K562 (cell line): ENCODE results near the gene SYT3. TPM values are rescaled to one million over a fixed set of nuclear protein-coding genes. Genes with fewer than 3 reads are reported as not detected.

Experiments
- ETV5 ChIP-seq: sonication (generic); formaldehyde crosslinking; IDR thresholded peaks from 2 replicates; pipeline ENCODE4 v1.4.0; 2020; ENCODE audit warnings: low read depth, mild to moderate bottlenecking, missing genetic modification reagents
- FOXJ2 ChIP-seq: fragments of 200-800 bp; sonication (Bioruptor generic); IDR thresholded peaks from 2 replicates; pipeline ENCODE4 v1.6.1; 2016; ENCODE audit warnings: missing genetic modification characterization, missing compliant biosample characterization
- NCOA6 ChIP-seq: fragments of 450-650 bp; IDR thresholded peaks from 2 replicates; pipeline ENCODE4 v1.6.1; 2017; ENCODE audit warnings: mild to moderate bottlenecking
- NR4A1 ChIP-seq, 2 experiments: fragments of 250-450 bp in 1 of 2; fragments of 450-650 bp in 1 of 2; sonication (Bioruptor Pico) in 1 of 2; IDR thresholded peaks; 2 replicates each; pipeline versions ENCODE4 v1.4.0 to v1.6.1; 2016 to 2020; ENCODE audit warnings: mild to moderate bottlenecking in 2 of 2, missing compliant biosample characterization in 1 of 2, missing genetic modification characterization in 1 of 2, moderate library complexity in 1 of 2
- PURB ChIP-seq: sonication (generic); formaldehyde crosslinking; IDR thresholded peaks from 2 replicates; pipeline ENCODE4 v1.9.0; 2021; ENCODE audit warnings: low read depth, mild to moderate bottlenecking, missing genetic modification reagents
- RAD21 ChIP-seq, 2 experiments: fragments of 250-450 bp in 1 of 2; fragments of 450-650 bp in 1 of 2; sonication (Bioruptor Pico) in 1 of 2; formaldehyde crosslinking in 1 of 2; IDR thresholded peaks in 1 of 2; conservative IDR thresholded peaks in 1 of 2; 2 replicates each; pipeline versions ENCODE4 v1.4.0 to v1.8.0; 2020 to 2022; ENCODE audit warnings: mild to moderate bottlenecking in 2 of 2, moderate library complexity in 1 of 2
- SRSF7 ChIP-seq: fragments of 200-400 bp; formaldehyde crosslinking; optimal IDR thresholded peaks from 2 replicates; pipeline ENCODE3; 2017; ENCODE audit warnings: mild to moderate bottlenecking, low read depth, low read length
- TAF9B ChIP-seq: fragments of 450-650 bp; IDR thresholded peaks from 2 replicates; pipeline ENCODE4 v1.6.1; 2018; ENCODE audit warnings: mild to moderate bottlenecking; ENCODE audit not compliant: partially characterized antibody
- TCF7L2 ChIP-seq: fragments of 150-350 bp; IDR thresholded peaks from 2 replicates; pipeline ENCODE4 v1.6.1; 2016; ENCODE audit warnings: low read depth, mild to moderate bottlenecking, low read length, moderate library complexity
- ZNF707 ChIP-seq: fragments of 250-450 bp; sonication (Bioruptor Pico); conservative IDR thresholded peaks from 2 replicates; pipeline ENCODE4 v1.8.0; 2022; ENCODE audit warnings: inconsistent platforms, mild to moderate bottlenecking, moderate library complexity
- ZNF766 ChIP-seq: fragments of 200-800 bp; sonication (Bioruptor generic); conservative IDR thresholded peaks from 2 replicates; pipeline ENCODE4 v1.6.1; 2016; ENCODE audit warnings: missing genetic modification characterization, missing compliant biosample characterization
- polyA plus RNA-seq, 8 experiments: library from polyadenylated mRNA; depleted of rRNA in 4 of 8; stranded (reverse) in 5 of 8; unstranded in 3 of 8; fragments of >200 nt; fragmentation: Nextera tagmentation in 2 of 8; fragmentation: Illumina TruSeq in 1 of 8; extraction: Ambion mirVana in 2 of 8; extraction: Trizol in 1 of 8; gene quantifications; 2 replicates each; pipeline versions ENCODE4 v1.2.1 to v1.2.3, GENCODE V29; 2011 to 2014; ENCODE audit warnings: inconsistent platforms in 1 of 8, missing spikeins in 1 of 8
- total RNA-seq, 7 experiments: library from RNA; depleted of rRNA in 6 of 7; stranded (reverse); fragments of >200 nt in 6 of 7; fragmentation: Illumina TruSeq in 2 of 7; extraction: Trizol in 2 of 7; gene quantifications; 2 replicates each; pipeline versions ENCODE4 v1.2.1 to v1.2.3, GENCODE V29; 2011 to 2021; ENCODE audit warnings: low replicate concordance in 1 of 7
- TF ChIP-seq, protein P1 (sequence below), 2 experiments: fragments of 450-650 bp; IDR thresholded peaks; 2 replicates each; pipeline ENCODE4 v1.6.1; 2016; ENCODE audit warnings: mild to moderate bottlenecking in 2 of 2, borderline replicate concordance in 1 of 2, low read depth in 1 of 2, moderate library complexity in 1 of 2
- TF ChIP-seq, protein P2 (sequence below): fragments of 250-450 bp; sonication (Bioruptor Pico); IDR thresholded peaks from 2 replicates; pipeline ENCODE4 v1.6.1; 2021; ENCODE audit warnings: mild to moderate bottlenecking
- TF ChIP-seq, protein P3 (sequence below): fragments of 450-650 bp; formaldehyde crosslinking; IDR thresholded peaks from 2 replicates; pipeline ENCODE4 v1.4.0; 2022; ENCODE audit warnings: missing genetic modification characterization
- TF ChIP-seq, protein P4 (sequence below): fragments of 450-650 bp; IDR thresholded peaks from 2 replicates; pipeline ENCODE4 v1.6.1; 2016; ENCODE audit warnings: missing biosample characterization, missing genetic modification characterization

SYT3 gene
- total and polyA plus RNA-seq, 9 of the 15 experiments (the other 6 are each of a cell fraction or from before 2014, with no cell fraction given): 0.36 to 2.0 (median 0.54) TPM; not detected in 2

DNA sequence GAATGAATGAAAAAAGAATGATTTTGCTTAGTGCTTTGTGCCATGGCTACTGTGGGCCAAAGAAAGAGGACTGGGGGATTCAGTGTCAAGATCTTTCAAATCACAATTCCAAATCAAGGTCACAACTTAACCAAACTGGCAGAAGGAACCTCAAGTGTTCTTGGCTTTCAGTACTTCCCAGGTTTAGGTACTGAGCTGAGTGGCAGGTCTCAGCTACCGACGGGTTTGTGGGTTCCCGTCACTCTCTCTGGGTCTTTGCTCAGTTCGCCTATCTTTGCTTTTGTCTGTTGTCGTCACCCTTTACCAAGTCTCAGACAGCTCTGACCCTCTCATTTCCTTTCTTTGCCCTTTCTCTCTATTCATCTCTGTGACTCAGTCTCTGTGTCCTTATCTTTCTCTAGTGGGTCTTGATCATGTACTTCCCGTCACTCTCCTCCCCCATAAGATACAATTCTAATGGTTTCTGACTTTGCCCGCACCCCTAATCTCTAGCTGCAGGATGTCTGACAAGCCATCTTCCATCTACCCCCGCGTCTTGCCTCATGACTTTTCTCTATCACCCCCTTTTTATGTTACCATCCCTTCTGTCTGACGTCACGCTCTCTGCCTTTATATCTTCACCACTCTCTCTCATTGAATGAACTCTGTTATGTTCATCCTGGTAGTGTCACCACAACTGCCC lies 38.1 kb downstream of the SYT3 start (continued):
- TF ChIP-seq, protein P1, sequence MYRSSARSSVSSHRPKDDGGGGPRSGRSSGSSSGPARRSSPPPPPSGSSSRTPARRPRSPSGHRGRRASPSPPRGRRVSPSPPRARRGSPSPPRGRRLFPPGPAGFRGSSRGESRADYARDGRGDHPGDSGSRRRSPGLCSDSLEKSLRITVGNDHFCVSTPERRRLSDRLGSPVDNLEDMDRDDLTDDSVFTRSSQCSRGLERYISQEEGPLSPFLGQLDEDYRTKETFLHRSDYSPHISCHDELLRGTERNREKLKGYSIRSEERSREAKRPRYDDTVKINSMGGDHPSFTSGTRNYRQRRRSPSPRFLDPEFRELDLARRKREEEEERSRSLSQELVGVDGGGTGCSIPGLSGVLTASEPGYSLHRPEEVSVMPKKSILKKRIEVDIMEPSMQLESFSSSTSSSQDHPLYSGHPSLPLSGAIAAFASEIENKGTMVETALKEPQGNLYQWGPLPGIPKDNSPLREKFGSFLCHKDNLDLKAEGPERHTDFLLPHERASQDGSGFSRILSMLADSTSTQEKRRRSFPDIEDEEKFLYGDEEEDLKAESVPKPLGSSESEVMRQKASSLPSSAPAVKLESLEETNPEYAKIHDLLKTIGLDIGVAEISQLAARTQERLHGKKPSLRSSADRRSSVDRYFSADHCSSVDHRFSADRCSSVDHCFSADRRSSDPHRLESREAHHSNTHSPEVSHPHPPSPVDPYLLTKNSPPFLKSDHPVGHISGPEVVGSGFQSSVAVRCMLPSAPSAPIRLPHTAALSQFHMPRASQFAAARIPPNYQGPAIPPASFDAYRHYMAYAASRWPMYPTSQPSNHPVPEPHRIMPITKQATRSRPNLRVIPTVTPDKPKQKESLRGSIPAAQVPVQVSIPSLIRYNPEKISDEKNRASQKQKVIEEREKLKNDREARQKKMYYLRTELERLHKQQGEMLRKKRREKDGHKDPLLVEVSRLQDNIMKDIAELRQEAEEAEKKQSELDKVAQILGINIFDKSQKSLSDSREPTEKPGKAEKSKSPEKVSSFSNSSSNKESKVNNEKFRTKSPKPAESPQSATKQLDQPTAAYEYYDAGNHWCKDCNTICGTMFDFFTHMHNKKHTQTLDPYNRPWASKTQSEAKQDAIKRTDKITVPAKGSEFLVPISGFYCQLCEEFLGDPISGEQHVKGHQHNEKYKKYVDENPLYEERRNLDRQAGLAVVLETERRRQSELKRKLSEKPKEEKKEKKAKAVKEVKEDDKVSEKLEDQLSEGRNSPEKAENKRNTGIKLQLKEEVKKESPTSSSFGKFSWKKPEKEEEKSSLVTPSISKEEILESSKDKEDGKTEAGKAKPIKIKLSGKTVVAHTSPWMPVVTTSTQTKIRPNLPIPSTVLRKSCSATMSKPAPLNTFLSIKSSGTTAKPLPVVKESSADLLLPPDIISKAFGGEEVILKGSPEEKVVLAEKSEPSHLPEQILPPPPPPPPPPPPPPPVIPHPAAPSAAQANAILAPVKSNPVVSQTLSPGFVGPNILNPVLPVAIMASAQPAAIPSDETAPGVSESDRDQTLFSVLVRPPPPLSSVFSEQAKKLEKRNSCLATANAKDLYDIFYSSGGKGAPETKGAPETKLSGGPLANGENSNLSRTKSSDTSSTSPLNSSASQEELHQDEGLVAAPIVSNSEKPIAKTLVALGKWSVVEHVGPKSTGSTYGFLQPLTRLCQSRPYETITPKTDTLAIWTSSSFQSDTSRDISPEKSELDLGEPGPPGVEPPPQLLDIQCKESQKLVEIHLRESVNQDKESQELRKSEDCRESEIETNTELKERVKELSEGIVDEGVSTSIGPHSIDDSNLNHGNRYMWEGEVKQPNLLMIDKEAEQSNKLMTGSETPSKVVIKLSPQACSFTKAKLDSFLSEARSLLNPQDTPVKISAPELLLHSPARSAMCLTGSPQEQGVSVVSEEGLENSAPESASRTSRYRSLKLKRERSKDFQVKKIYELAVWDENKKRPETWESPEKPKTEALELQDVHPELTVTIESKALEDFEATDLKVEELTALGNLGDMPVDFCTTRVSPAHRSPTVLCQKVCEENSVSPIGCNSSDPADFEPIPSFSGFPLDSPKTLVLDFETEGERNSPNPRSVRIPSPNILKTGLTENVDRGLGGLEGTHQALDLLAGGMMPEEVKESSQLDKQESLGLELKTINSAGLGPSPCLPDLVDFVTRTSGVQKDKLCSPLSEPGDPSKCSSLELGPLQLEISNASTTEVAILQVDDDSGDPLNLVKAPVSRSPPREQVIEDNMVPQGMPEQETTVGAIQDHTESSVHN (IDR thresholded peaks at IDR 0.05; ENCODE audit: borderline replicate concordance in 1 of 2, low read depth in 1 of 2): peak in 1 of 2 experiments; percentile 88; a peak in 2 of 4 replicates
- TF ChIP-seq FOXJ2 (tag) (no peak), ZNF766 (CRISPR knock-in tag) (peak; percentile 89), PURB (CRISPR knock-in tag) (no peak), NR4A1 (CRISPR knock-in tag; IDR thresholded peaks at IDR 0.05) (no peak), NR4A1 (tag; IDR thresholded peaks at IDR 0.05) (peak; percentile 61), TCF7L2 (no peak), TAF9B (peak; percentile 83), ETV5 (CRISPR knock-in tag) (peak; percentile 77), ZNF707 (CRISPR knock-in tag) (no peak), NCOA6 (peak; percentile 57; the same call in 1 of the 2 replicates), RAD21 (CRISPR knock-in tag; conservative IDR thresholded peaks at IDR 0.05 in 1 of 2, IDR thresholded peaks at IDR 0.05 in 1 of 2) (peak; percentile 16 to 29; a peak in 1 of 4 replicates), SRSF7 (no peak)
- TF ChIP-seq, protein P2, sequence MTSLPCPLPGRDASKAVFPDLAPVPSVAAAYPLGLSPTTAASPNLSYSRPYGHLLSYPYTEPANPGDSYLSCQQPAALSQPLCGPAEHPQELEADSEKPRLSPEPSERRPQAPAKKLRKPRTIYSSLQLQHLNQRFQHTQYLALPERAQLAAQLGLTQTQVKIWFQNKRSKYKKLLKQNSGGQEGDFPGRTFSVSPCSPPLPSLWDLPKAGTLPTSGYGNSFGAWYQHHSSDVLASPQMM (CRISPR knock-in tag): no peak
- TF ChIP-seq, protein P3, sequence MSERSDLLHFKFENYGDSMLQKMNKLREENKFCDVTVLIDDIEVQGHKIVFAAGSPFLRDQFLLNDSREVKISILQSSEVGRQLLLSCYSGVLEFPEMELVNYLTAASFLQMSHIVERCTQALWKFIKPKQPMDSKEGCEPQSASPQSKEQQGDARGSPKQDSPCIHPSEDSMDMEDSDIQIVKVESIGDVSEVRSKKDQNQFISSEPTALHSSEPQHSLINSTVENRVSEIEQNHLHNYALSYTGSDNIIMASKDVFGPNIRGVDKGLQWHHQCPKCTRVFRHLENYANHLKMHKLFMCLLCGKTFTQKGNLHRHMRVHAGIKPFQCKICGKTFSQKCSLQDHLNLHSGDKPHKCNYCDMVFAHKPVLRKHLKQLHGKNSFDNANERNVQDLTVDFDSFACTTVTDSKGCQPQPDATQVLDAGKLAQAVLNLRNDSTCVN: no peak; the same call in 1 of the 2 replicates
- TF ChIP-seq, protein P4, sequence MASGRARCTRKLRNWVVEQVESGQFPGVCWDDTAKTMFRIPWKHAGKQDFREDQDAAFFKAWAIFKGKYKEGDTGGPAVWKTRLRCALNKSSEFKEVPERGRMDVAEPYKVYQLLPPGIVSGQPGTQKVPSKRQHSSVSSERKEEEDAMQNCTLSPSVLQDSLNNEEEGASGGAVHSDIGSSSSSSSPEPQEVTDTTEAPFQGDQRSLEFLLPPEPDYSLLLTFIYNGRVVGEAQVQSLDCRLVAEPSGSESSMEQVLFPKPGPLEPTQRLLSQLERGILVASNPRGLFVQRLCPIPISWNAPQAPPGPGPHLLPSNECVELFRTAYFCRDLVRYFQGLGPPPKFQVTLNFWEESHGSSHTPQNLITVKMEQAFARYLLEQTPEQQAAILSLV (tag): peak; percentile 49; the same call in 1 of the 2 replicates
